ENCODE results near the gene WFS1. TPM values are rescaled to one million over a fixed set of nuclear protein-coding genes. Genes with fewer than 3 reads are reported as not detected.

The WFS1 gene
- total and polyA plus RNA-seq, 9 of the 15 experiments (the other 6 are each of a cell fraction or from before 2014, with no cell fraction given), result 0.01 to 0.29 (median 0.03) TPM; not detected in 5

DNA sequence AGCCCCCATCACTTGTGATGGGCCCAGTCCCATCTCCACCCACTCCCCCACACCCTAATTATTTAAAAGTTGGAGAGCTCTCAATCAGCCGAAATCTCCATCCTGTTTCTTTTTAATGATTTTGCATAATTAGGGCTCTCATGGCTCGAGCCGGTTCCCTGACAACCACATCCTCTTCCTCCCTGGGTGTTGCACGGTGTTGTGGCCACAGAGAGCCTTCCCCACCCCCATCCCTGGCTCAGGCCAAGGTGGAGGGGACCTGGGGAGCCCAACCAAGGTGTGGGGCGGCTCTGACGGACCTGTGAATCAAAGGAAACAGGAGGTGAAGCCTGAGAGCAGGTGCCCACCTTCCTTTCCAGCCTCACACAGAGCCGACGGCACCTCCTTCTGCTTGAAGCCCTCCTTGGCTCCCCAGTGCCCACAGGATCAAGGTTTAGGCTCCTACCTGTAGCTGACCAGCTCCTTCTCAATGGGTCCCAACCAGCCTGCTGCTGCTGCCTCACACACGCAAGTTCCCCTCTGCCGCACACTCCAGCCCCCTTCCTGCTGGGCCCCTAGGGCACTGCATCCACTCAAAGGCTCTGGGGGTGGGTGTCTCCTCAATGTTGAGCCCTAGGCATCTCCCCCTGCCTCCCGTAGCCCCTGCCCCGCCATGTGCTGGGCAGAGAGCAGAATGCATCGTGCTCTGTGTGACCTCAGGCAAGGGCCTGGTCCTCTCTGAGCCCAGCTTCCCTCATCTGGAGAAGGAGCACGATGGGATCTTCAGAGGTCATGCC lies 68.7 kb downstream of the WFS1 start:
- H2AFZ ChIP-seq (ENCODE audit: low read depth, low read length), result no peak overlapping the region
- H3K79me2 ChIP-seq (ENCODE audit: control insufficient read depth, insufficient read depth, low read length), result no peaks in the 10 kb centered on the region
- CTCF ChIA-PET (ENCODE audit: low intra/inter-chr PET ratio), result no interaction called here
- no peak overlapping the region for H3K27ac ChIP-seq (ENCODE audit: extremely low read depth, low read depth, low read length)
- 2% methylated on average over 11 of the region's 14 CpGs for WGBS (ENCODE audit: insufficient coverage, low coverage, missing lambda C conversion rate)
- H3K9ac ChIP-seq (ENCODE audit: insufficient read depth in 1 of 2, low read depth in 2 of 2, low read length in 2 of 2), result no peak overlapping the region
- H4K20me1 ChIP-seq (replicated peaks; ENCODE audit: control insufficient read depth, insufficient read depth, low read length), result no peaks in the 10 kb centered on the region
- H3K27me3 ChIP-seq (ENCODE audit: control insufficient read depth in 2 of 2, insufficient read depth in 2 of 2, low read length in 2 of 2), result peaks cover 0 to 15% of the 10 kb centered on the region in 2 experiments; a peak in 2 of 5 replicates
- H3K9me1 ChIP-seq (ENCODE audit: control insufficient read depth, insufficient read depth, low read length), result no peaks in the 10 kb centered on the region
- no peaks in the 10 kb centered on the region for H3K36me3 ChIP-seq (ENCODE audit: control insufficient read depth, insufficient read depth, low read length)
- POLR2A ChIA-PET, result no interaction called here
- H3K4me1 ChIP-seq (replicated peaks in 1 of 2; ENCODE audit: control insufficient read depth in 2 of 2, insufficient read depth in 2 of 2, low read length in 2 of 2), result peaks cover 0 to 3% of the 10 kb centered on the region in 2 experiments; a peak in 1 of 5 replicates
- H3K4me3 ChIP-seq, result no peak overlapping the region
- intact Hi-C loops (cut with micrococcal nuclease) (no loop called here), in situ Hi-C loops (cut with MboI) (no loop called here)
- H3K4me2 ChIP-seq (ENCODE audit: insufficient read depth, low read length), result no peak overlapping the region
- no TSS peak for BruUV-seq (replicated peaks)
- H3K9me3 ChIP-seq (replicated peaks; ENCODE audit: control insufficient read depth, insufficient read depth, low read depth, low read length), result no peaks in the 10 kb centered on the region
- ATAC-seq (no peak), DNase-seq (ENCODE audit: extremely low read depth in 1 of 4, low spot score in 3 of 4) (no peak), FAIRE-seq (no peak)
- TF ChIP-seq, protein P1, sequence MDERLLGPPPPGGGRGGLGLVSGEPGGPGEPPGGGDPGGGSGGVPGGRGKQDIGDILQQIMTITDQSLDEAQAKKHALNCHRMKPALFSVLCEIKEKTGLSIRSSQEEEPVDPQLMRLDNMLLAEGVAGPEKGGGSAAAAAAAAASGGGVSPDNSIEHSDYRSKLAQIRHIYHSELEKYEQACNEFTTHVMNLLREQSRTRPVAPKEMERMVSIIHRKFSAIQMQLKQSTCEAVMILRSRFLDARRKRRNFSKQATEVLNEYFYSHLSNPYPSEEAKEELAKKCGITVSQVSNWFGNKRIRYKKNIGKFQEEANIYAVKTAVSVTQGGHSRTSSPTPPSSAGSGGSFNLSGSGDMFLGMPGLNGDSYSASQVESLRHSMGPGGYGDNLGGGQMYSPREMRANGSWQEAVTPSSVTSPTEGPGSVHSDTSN (CRISPR knock-in tag; IDR thresholded peaks at IDR 0.05; ENCODE audit: low read depth), result no peak
- TF ChIP-seq, protein P1 (tag; conservative IDR thresholded peaks at IDR 0.05; ENCODE audit: low read depth), result no peak
- TF ChIP-seq ZNF140 (CRISPR knock-in tag; IDR thresholded peaks at IDR 0.05), result no peak
- TF ChIP-seq, protein P2, sequence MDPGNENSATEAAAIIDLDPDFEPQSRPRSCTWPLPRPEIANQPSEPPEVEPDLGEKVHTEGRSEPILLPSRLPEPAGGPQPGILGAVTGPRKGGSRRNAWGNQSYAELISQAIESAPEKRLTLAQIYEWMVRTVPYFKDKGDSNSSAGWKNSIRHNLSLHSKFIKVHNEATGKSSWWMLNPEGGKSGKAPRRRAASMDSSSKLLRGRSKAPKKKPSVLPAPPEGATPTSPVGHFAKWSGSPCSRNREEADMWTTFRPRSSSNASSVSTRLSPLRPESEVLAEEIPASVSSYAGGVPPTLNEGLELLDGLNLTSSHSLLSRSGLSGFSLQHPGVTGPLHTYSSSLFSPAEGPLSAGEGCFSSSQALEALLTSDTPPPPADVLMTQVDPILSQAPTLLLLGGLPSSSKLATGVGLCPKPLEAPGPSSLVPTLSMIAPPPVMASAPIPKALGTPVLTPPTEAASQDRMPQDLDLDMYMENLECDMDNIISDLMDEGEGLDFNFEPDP (CRISPR knock-in tag; IDR thresholded peaks at IDR 0.05), result no peak
- no peak for TF ChIP-seq ZNF12 (CRISPR knock-in tag; IDR thresholded peaks at IDR 0.05)
- TF ChIP-seq ZNF354B (CRISPR knock-in tag; IDR thresholded peaks at IDR 0.05), result no peak
- TF ChIP-seq ASH1L (IDR thresholded peaks at IDR 0.05; ENCODE audit: borderline replicate concordance, low read depth, partially characterized antibody), result no peak

All from K562 (cell line).